Stimulated activated CD8-positive, alpha-beta memory T cell treated with anti-CD3 and anti-CD28 coated beads, Interleukin-12 subunit alpha, Interleukin-12 subunit beta, amount 100 ng/mL, for 4 hours (primary cell): ENCODE results near the gene CASP7.
A peak's percentile ranks its signal among the peaks of the same experiment; 100 is the strongest.

Experiments
- DNase-seq: peaks from one replicate; pipeline ENCODE4 v3.0.0-alpha.2; 2020; ENCODE audit warnings: low read depth

The CASP7 gene

GRCh38 chr10:113666682-113667252, 12.9 kb upstream of the CASP7 start:
- DNase-seq: no peak

- DNase-seq: peak; percentile 19
Observed at GRCh38 chr10:113680190-113681111, 739 bp downstream of the CASP7 start.

- no peak for DNase-seq
Observed at GRCh38 chr10:113681533-113682470, 2.1 kb downstream of the CASP7 start.

GRCh38 chr10:113683300-113683699, 3.6 kb downstream of the CASP7 start:
- DNase-seq: no peak

GRCh38 chr10:113686028-113686427, 6.3 kb downstream of the CASP7 start:
- no peak for DNase-seq

- no peak for DNase-seq
Observed at GRCh38 chr10:113687037-113687436, 7.3 kb downstream of the CASP7 start.

GRCh38 chr10:113689057-113689456, 9.3 kb downstream of the CASP7 start:
- no peak for DNase-seq

- no peak for DNase-seq
Observed at GRCh38 chr10:113689574-113689973, 9.9 kb downstream of the CASP7 start.

- DNase-seq: no peak
Observed at GRCh38 chr10:113690749-113691148, 11.0 kb downstream of the CASP7 start.

GRCh38 chr10:113691381-113691780, 11.7 kb downstream of the CASP7 start:
- DNase-seq: no peak

- no peak for DNase-seq
Observed at GRCh38 chr10:113692271-113692670, 12.6 kb downstream of the CASP7 start.

- DNase-seq: no peak
Observed at GRCh38 chr10:113693348-113693747, 13.6 kb downstream of the CASP7 start.

GRCh38 chr10:113695691-113696090, 16.0 kb downstream of the CASP7 start:
- no peak for DNase-seq

- DNase-seq: no peak
Observed at GRCh38 chr10:113697595-113697994, 17.9 kb downstream of the CASP7 start.

- no peak for DNase-seq
Observed at GRCh38 chr10:113704637-113705343, 25.1 kb downstream of the CASP7 start.

- no peak for DNase-seq
Observed at GRCh38 chr10:113705344-113705652, 25.6 kb downstream of the CASP7 start.

- DNase-seq: no peak
Observed at GRCh38 chr10:113706623-113707022, 26.9 kb downstream of the CASP7 start.

GRCh38 chr10:113708640-113709039, 28.9 kb downstream of the CASP7 start:
- no peak for DNase-seq

GRCh38 chr10:113709221-113709838, 29.6 kb downstream of the CASP7 start:
- DNase-seq: no peak

GRCh38 chr10:113711142-113711541, 31.4 kb downstream of the CASP7 start:
- DNase-seq: no peak

GRCh38 chr10:113712024-113712423, 32.3 kb downstream of the CASP7 start:
- DNase-seq: no peak
